Right lobe of liver (tissue), 4 donors: ENCODE measurements around the gene MEOX1.

Experiments
- POLR2A ChIP-seq: fragments of 450-650 bp; IDR thresholded peaks from one replicate; pipeline ENCODE4 v1.6.1; 2017; ENCODE audit warnings: antibody characterized with exemption, mild to moderate bottlenecking
- TF ChIP-seq, protein P1 (sequence below), 4 donors: fragments of 200-600 bp in 3 of 4; fragments of 450-650 bp in 1 of 4; IDR thresholded peaks; one replicate each; pipeline versions ENCODE4 v1.5.1 to v1.8.0; 2016 to 2022; ENCODE audit warnings: antibody characterized with exemption in 4 of 4, mild to moderate bottlenecking in 2 of 4
- donor health status: DM: no; HTN: no; CAD: no.
- donor health status: DM: no; HTN: no; CAD: no.
- donor health status: DM: no; HTN: yes; CAD: no.

DNA sequence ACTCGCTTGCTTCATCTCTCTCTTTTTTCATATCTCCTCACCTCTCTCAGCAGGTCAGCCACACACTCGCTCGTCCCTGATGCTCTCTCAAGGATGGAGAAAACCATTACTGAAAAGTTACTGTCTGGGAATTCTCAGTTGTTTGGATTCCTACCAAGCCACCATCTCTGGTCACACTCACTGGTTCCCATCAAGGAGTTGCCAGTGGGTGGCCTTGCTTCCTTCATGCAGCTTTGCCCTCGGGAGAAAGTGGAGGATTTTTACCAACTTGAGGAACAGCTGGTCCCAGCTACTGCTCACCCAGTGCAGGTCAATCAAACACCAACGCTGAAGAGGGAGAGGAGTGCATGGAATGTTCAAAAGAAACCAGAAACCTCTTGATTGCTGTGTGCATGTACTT lies 25.3 kb downstream of the MEOX1 start:
- TF ChIP-seq, protein P1, sequence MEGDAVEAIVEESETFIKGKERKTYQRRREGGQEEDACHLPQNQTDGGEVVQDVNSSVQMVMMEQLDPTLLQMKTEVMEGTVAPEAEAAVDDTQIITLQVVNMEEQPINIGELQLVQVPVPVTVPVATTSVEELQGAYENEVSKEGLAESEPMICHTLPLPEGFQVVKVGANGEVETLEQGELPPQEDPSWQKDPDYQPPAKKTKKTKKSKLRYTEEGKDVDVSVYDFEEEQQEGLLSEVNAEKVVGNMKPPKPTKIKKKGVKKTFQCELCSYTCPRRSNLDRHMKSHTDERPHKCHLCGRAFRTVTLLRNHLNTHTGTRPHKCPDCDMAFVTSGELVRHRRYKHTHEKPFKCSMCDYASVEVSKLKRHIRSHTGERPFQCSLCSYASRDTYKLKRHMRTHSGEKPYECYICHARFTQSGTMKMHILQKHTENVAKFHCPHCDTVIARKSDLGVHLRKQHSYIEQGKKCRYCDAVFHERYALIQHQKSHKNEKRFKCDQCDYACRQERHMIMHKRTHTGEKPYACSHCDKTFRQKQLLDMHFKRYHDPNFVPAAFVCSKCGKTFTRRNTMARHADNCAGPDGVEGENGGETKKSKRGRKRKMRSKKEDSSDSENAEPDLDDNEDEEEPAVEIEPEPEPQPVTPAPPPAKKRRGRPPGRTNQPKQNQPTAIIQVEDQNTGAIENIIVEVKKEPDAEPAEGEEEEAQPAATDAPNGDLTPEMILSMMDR (IDR thresholded peaks at IDR 0.05): no peak
- TF ChIP-seq POLR2A: no peak
